ENCODE results near the gene GALNS.

Gene GALNS

GRCh38 chr16:88781140-88782077, 75.3 kb downstream of the GALNS start:
- H2AFZ ChIP-seq (ENCODE audit: low read depth, low read length): no peak overlapping the region
- TF ChIP-seq EZH2 (IDR thresholded peaks at IDR 0.05; ENCODE audit: borderline replicate concordance, low read depth, low read length, severe bottlenecking) (no peak), CTCF (IDR thresholded peaks at IDR 0.05; ENCODE audit: borderline replicate concordance, extremely low read depth, low read length, poor library complexity, severe bottlenecking) (no peak)
- peaks cover 95% of the 10 kb centered on the region for H3K79me2 ChIP-seq (ENCODE audit: insufficient read depth, low read length)
- peaks cover 68% of the 10 kb centered on the region for H4K20me1 ChIP-seq (ENCODE audit: insufficient read depth, low read length)
- peak overlapping the region; percentile 52 for H3K4me2 ChIP-seq (ENCODE audit: insufficient read depth, low read length)
- H3K27ac ChIP-seq (ENCODE audit: low read length): peak overlapping the region; percentile 66
- peak overlapping the region; percentile 94 for H3K9ac ChIP-seq (ENCODE audit: low read depth, low read length)
- DNase-seq (peak; percentile 83), ATAC-seq (ENCODE audit: insufficient read depth, low read depth) (peak; percentile 71)
- H3K4me1 ChIP-seq (ENCODE audit: insufficient read depth, low read length): peaks cover 47% of the 10 kb centered on the region
- H3K27me3 ChIP-seq (ENCODE audit: insufficient read depth, low read length, poor library complexity): no peaks in the 10 kb centered on the region
- no peaks in the 10 kb centered on the region for H3K9me3 ChIP-seq (ENCODE audit: insufficient read depth, low read length, severe bottlenecking)
- H3K4me3 ChIP-seq (ENCODE audit: low read depth in 1 of 2, low read length in 2 of 2): peak overlapping the region in 1 of 2 experiments; percentile 35; a peak in 2 of 4 replicates
- peaks cover 12% of the 10 kb centered on the region for H3K36me3 ChIP-seq (ENCODE audit: insufficient read depth, low read length)

- H2AFZ ChIP-seq (ENCODE audit: low read depth, low read length): no peak overlapping the region
- H3K9me3 ChIP-seq (ENCODE audit: insufficient read depth, low read length, severe bottlenecking): no peaks in the 10 kb centered on the region
- TF ChIP-seq EZH2 (IDR thresholded peaks at IDR 0.05; ENCODE audit: borderline replicate concordance, low read depth, low read length, severe bottlenecking) (no peak), CTCF (IDR thresholded peaks at IDR 0.05; ENCODE audit: borderline replicate concordance, extremely low read depth, low read length, poor library complexity, severe bottlenecking) (no peak)
- H3K4me1 ChIP-seq (ENCODE audit: insufficient read depth, low read length): peaks cover 42% of the 10 kb centered on the region
- H3K79me2 ChIP-seq (ENCODE audit: insufficient read depth, low read length): peaks cover 98% of the 10 kb centered on the region
- H3K36me3 ChIP-seq (ENCODE audit: insufficient read depth, low read length): peaks cover 13% of the 10 kb centered on the region
- peak overlapping the region; percentile 94; the same call in 1 of the 2 replicates for H3K9ac ChIP-seq (ENCODE audit: low read depth, low read length)
- H4K20me1 ChIP-seq (ENCODE audit: insufficient read depth, low read length): peaks cover 77% of the 10 kb centered on the region
- H3K4me2 ChIP-seq (ENCODE audit: insufficient read depth, low read length): peak overlapping the region; percentile 52
- H3K27me3 ChIP-seq (ENCODE audit: insufficient read depth, low read length, poor library complexity): no peaks in the 10 kb centered on the region
- ATAC-seq (ENCODE audit: insufficient read depth, low read depth) (no peak), DNase-seq (no peak)
- peak overlapping the region in 1 of 2 experiments; percentile 23; a peak in 1 of 4 replicates for H3K4me3 ChIP-seq (ENCODE audit: low read depth in 1 of 2, low read length in 2 of 2)
- H3K27ac ChIP-seq (ENCODE audit: low read length): peak overlapping the region; percentile 66; the same call in 1 of the 2 replicates
Observed at GRCh38 chr16:88780142-88781062, 76.3 kb downstream of the GALNS start.

GRCh38 chr16:88779406-88780141, 77.2 kb downstream of the GALNS start:
- no peak overlapping the region for H2AFZ ChIP-seq (ENCODE audit: low read depth, low read length)
- H3K36me3 ChIP-seq (ENCODE audit: insufficient read depth, low read length): peaks cover 16% of the 10 kb centered on the region
- TF ChIP-seq CTCF (IDR thresholded peaks at IDR 0.05; ENCODE audit: borderline replicate concordance, extremely low read depth, low read length, poor library complexity, severe bottlenecking): no peak
- no peak for TF ChIP-seq EZH2 (IDR thresholded peaks at IDR 0.05; ENCODE audit: borderline replicate concordance, low read depth, low read length, severe bottlenecking)
- ATAC-seq (ENCODE audit: insufficient read depth, low read depth) (no peak), DNase-seq (no peak)
- H4K20me1 ChIP-seq (ENCODE audit: insufficient read depth, low read length): peaks cover 84% of the 10 kb centered on the region
- H3K4me2 ChIP-seq (ENCODE audit: insufficient read depth, low read length): no peak overlapping the region
- H3K9ac ChIP-seq (ENCODE audit: low read depth, low read length): no peak overlapping the region
- H3K27me3 ChIP-seq (ENCODE audit: insufficient read depth, low read length, poor library complexity): no peaks in the 10 kb centered on the region
- H3K4me3 ChIP-seq (ENCODE audit: low read depth in 1 of 2, low read length in 2 of 2): no peak overlapping the region
- H3K4me1 ChIP-seq (ENCODE audit: insufficient read depth, low read length): peaks cover 42% of the 10 kb centered on the region
- no peak overlapping the region for H3K27ac ChIP-seq (ENCODE audit: low read length)
- no peaks in the 10 kb centered on the region for H3K9me3 ChIP-seq (ENCODE audit: insufficient read depth, low read length, severe bottlenecking)
- peaks cover 98% of the 10 kb centered on the region for H3K79me2 ChIP-seq (ENCODE audit: insufficient read depth, low read length)

Data from DND-41 (cell line).